Gastroesophageal sphincter (tissue), 3 donors: ENCODE results near the gene TDG.

Experiments
- POLR2AphosphoS5 ChIP-seq: sonication (generic); formaldehyde crosslinking; IDR thresholded peaks from one replicate; pipeline ENCODE4 v1.6.1; 2017; ENCODE audit warnings: antibody characterized with exemption
- TF ChIP-seq, protein P1 (sequence below), 4 experiments: fragments of 200-600 bp in 2 of 4; fragments of 450-650 bp in 2 of 4; sonication (generic) in 1 of 4; IDR thresholded peaks; one replicate each; pipeline ENCODE4 v1.5.1; 2017 to 2019; ENCODE audit warnings: antibody characterized with exemption in 4 of 4, mild to moderate bottlenecking in 2 of 4, moderate library complexity in 2 of 4

DNA sequence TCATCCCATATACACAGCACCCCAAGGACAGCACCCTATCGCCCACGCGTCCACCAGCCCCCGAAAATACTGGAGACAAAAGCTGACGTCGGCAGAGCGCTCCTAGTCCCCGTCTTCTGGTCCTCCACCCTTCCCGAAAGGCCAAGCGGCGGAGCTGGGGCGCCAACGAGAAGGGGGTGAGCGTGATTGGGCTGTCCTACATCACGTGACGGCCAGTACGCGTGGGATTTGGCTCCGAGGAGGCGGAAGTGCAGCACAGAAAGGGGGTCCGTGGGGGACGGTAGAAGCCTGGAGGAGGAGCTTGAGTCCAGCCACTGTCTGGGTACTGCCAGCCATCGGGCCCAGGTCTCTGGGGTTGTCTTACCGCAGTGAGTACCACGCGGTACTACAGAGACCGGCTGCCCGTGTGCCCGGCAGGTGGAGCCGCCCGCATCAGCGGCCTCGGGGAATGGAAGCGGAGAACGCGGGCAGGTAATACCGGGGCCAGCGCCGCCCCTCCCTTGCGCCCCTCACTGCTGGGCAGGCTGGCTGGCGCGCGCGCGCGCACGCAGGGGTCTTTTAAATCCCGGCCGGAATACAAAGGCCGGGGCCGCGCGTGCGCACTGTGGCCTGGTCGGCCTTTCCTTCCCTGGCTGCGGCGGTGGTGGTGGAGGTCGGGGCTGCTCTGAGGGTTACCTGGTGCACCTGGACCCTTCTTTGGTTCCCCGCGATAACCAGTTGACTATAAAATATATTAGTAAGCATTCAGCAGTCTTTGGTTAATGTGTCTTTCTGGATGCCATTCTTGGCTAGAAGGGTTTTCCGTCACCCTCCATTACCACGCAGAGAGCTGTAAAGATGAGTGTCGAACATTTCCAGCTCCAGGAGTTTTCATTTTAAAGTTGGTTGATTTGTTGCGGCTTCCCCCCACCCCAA, at the start of gene TDG:
- TF ChIP-seq, protein P1, sequence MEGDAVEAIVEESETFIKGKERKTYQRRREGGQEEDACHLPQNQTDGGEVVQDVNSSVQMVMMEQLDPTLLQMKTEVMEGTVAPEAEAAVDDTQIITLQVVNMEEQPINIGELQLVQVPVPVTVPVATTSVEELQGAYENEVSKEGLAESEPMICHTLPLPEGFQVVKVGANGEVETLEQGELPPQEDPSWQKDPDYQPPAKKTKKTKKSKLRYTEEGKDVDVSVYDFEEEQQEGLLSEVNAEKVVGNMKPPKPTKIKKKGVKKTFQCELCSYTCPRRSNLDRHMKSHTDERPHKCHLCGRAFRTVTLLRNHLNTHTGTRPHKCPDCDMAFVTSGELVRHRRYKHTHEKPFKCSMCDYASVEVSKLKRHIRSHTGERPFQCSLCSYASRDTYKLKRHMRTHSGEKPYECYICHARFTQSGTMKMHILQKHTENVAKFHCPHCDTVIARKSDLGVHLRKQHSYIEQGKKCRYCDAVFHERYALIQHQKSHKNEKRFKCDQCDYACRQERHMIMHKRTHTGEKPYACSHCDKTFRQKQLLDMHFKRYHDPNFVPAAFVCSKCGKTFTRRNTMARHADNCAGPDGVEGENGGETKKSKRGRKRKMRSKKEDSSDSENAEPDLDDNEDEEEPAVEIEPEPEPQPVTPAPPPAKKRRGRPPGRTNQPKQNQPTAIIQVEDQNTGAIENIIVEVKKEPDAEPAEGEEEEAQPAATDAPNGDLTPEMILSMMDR (IDR thresholded peaks at IDR 0.05) = peak in 3 of 4 experiments; percentile 30 to 37 (median 37)
- peak; percentile 96 for TF ChIP-seq POLR2AphosphoS5
